ENCODE measurements around the gene MAPRE3.

MAPRE3 gene

GRCh38 chr2:26978061-26978596, 7.7 kb downstream of the MAPRE3 start:
- Histone ChIP-seq H2AFZ (ENCODE audit: low read depth, low read length) (no peak overlapping the region), H3K27me3 (ENCODE audit: insufficient read depth, low read length) (no peaks in the 10 kb centered on the region), H3K4me1 (ENCODE audit: insufficient read depth, low read length) (no peaks in the 10 kb centered on the region), H3K4me3 (ENCODE audit: low read length) (no peak overlapping the region), H3K36me3 (ENCODE audit: insufficient read depth, low read length) (no peaks in the 10 kb centered on the region), H3K9me3 (ENCODE audit: low read length) (no peaks in the 10 kb centered on the region)

- H3K4me3 ChIP-seq (ENCODE audit: low read length) = no peak overlapping the region
- no peak overlapping the region for H2AFZ ChIP-seq (ENCODE audit: low read depth, low read length)
- H3K4me1 ChIP-seq (ENCODE audit: insufficient read depth, low read length) = no peaks in the 10 kb centered on the region
- no peaks in the 10 kb centered on the region for H3K9me3 ChIP-seq (ENCODE audit: low read length)
- H3K36me3 ChIP-seq (ENCODE audit: insufficient read depth, low read length) = no peaks in the 10 kb centered on the region
- H3K27me3 ChIP-seq (ENCODE audit: insufficient read depth, low read length) = no peaks in the 10 kb centered on the region
These were observed 9.3 kb downstream of the MAPRE3 start for GRCh38 chr2:26979741-26980140.

- Histone ChIP-seq H2AFZ (ENCODE audit: low read depth, low read length) (no peak overlapping the region), H3K9me3 (ENCODE audit: low read length) (peaks cover 2% of the 10 kb centered on the region), H3K4me1 (ENCODE audit: insufficient read depth, low read length) (no peaks in the 10 kb centered on the region), H3K4me3 (ENCODE audit: low read length) (no peak overlapping the region), H3K36me3 (ENCODE audit: insufficient read depth, low read length) (no peaks in the 10 kb centered on the region), H3K27me3 (ENCODE audit: insufficient read depth, low read length) (no peaks in the 10 kb centered on the region)
These were observed 10.5 kb downstream of the MAPRE3 start for GRCh38 chr2:26980971-26981370.

GRCh38 chr2:26982102-26982742, 11.8 kb downstream of the MAPRE3 start:
- H3K27me3 ChIP-seq (ENCODE audit: insufficient read depth, low read length) = no peaks in the 10 kb centered on the region
- no peaks in the 10 kb centered on the region for H3K4me1 ChIP-seq (ENCODE audit: insufficient read depth, low read length)
- peaks cover 6% of the 10 kb centered on the region for H3K9me3 ChIP-seq (ENCODE audit: low read length)
- no peaks in the 10 kb centered on the region for H3K36me3 ChIP-seq (ENCODE audit: insufficient read depth, low read length)
- no peak overlapping the region for H3K4me3 ChIP-seq (ENCODE audit: low read length)
- H2AFZ ChIP-seq (ENCODE audit: low read depth, low read length) = no peak overlapping the region

- no peak overlapping the region for H3K4me3 ChIP-seq (ENCODE audit: low read length)
- no peaks in the 10 kb centered on the region for H3K36me3 ChIP-seq (ENCODE audit: insufficient read depth, low read length)
- H3K9me3 ChIP-seq (ENCODE audit: low read length) = peaks cover 6% of the 10 kb centered on the region
- H3K27me3 ChIP-seq (ENCODE audit: insufficient read depth, low read length) = no peaks in the 10 kb centered on the region
- H3K4me1 ChIP-seq (ENCODE audit: insufficient read depth, low read length) = peaks cover 5% of the 10 kb centered on the region
- no peak overlapping the region for H2AFZ ChIP-seq (ENCODE audit: low read depth, low read length)
These were observed 13.3 kb downstream of the MAPRE3 start for GRCh38 chr2:26983746-26984145.

GRCh38 chr2:26985807-26986206, 15.4 kb downstream of the MAPRE3 start:
- H3K9me3 ChIP-seq (ENCODE audit: low read length) = peaks cover 6% of the 10 kb centered on the region
- H3K4me1 ChIP-seq (ENCODE audit: insufficient read depth, low read length) = peaks cover 8% of the 10 kb centered on the region
- no peak overlapping the region for H2AFZ ChIP-seq (ENCODE audit: low read depth, low read length)

GRCh38 chr2:26986576-26986975, 16.1 kb downstream of the MAPRE3 start:
- H3K4me1 ChIP-seq (ENCODE audit: insufficient read depth, low read length) = peaks cover 8% of the 10 kb centered on the region
- H3K36me3 ChIP-seq (ENCODE audit: insufficient read depth, low read length) = no peaks in the 10 kb centered on the region
- H3K4me3 ChIP-seq (ENCODE audit: low read length) = no peak overlapping the region
- no peaks in the 10 kb centered on the region for H3K27me3 ChIP-seq (ENCODE audit: insufficient read depth, low read length)
- peaks cover 6% of the 10 kb centered on the region for H3K9me3 ChIP-seq (ENCODE audit: low read length)
- no peak overlapping the region for H2AFZ ChIP-seq (ENCODE audit: low read depth, low read length)

More at GRCh38 chr2:26985807-26986206, 15.4 kb downstream of the MAPRE3 start:
- H3K36me3 ChIP-seq (ENCODE audit: insufficient read depth, low read length) = no peaks in the 10 kb centered on the region
- H3K4me3 ChIP-seq (ENCODE audit: low read length) = no peak overlapping the region
- no peaks in the 10 kb centered on the region for H3K27me3 ChIP-seq (ENCODE audit: insufficient read depth, low read length)

GRCh38 chr2:26988058-26988860, 17.8 kb downstream of the MAPRE3 start:
- Histone ChIP-seq H3K4me1 (ENCODE audit: insufficient read depth, low read length) (peaks cover 8% of the 10 kb centered on the region), H2AFZ (ENCODE audit: low read depth, low read length) (no peak overlapping the region), H3K36me3 (ENCODE audit: insufficient read depth, low read length) (no peaks in the 10 kb centered on the region), H3K4me3 (ENCODE audit: low read length) (no peak overlapping the region), H3K27me3 (ENCODE audit: insufficient read depth, low read length) (no peaks in the 10 kb centered on the region), H3K9me3 (ENCODE audit: low read length) (peaks cover 6% of the 10 kb centered on the region)

- Histone ChIP-seq H3K4me1 (ENCODE audit: insufficient read depth, low read length) (peaks cover 8% of the 10 kb centered on the region), H2AFZ (ENCODE audit: low read depth, low read length) (no peak overlapping the region), H3K9me3 (ENCODE audit: low read length) (peaks cover 6% of the 10 kb centered on the region), H3K36me3 (ENCODE audit: insufficient read depth, low read length) (no peaks in the 10 kb centered on the region), H3K27me3 (ENCODE audit: insufficient read depth, low read length) (no peaks in the 10 kb centered on the region), H3K4me3 (ENCODE audit: low read length) (no peak overlapping the region)
These were observed 18.7 kb downstream of the MAPRE3 start for GRCh38 chr2:26989156-26989555.

- Histone ChIP-seq H3K4me3 (ENCODE audit: low read length) (no peak overlapping the region), H2AFZ (ENCODE audit: low read depth, low read length) (no peak overlapping the region), H3K9me3 (ENCODE audit: low read length) (no peaks in the 10 kb centered on the region), H3K27me3 (ENCODE audit: insufficient read depth, low read length) (no peaks in the 10 kb centered on the region), H3K36me3 (ENCODE audit: insufficient read depth, low read length) (no peaks in the 10 kb centered on the region), H3K4me1 (ENCODE audit: insufficient read depth, low read length) (peaks cover 8% of the 10 kb centered on the region)
These were observed 21.3 kb downstream of the MAPRE3 start for GRCh38 chr2:26991717-26992116.

- no peak overlapping the region for H2AFZ ChIP-seq (ENCODE audit: low read depth, low read length)
- H3K9me3 ChIP-seq (ENCODE audit: low read length) = no peaks in the 10 kb centered on the region
- H3K36me3 ChIP-seq (ENCODE audit: insufficient read depth, low read length) = no peaks in the 10 kb centered on the region
- no peaks in the 10 kb centered on the region for H3K27me3 ChIP-seq (ENCODE audit: insufficient read depth, low read length)
- no peak overlapping the region for H3K4me3 ChIP-seq (ENCODE audit: low read length)
- peaks cover 3% of the 10 kb centered on the region for H3K4me1 ChIP-seq (ENCODE audit: insufficient read depth, low read length)
These were observed 23.3 kb downstream of the MAPRE3 start for GRCh38 chr2:26993768-26994167.

GRCh38 chr2:26994983-26995382, 24.5 kb downstream of the MAPRE3 start:
- no peaks in the 10 kb centered on the region for H3K36me3 ChIP-seq (ENCODE audit: insufficient read depth, low read length)
- H3K4me1 ChIP-seq (ENCODE audit: insufficient read depth, low read length) = no peaks in the 10 kb centered on the region
- H3K27me3 ChIP-seq (ENCODE audit: insufficient read depth, low read length) = no peaks in the 10 kb centered on the region
- H2AFZ ChIP-seq (ENCODE audit: low read depth, low read length) = no peak overlapping the region
- no peaks in the 10 kb centered on the region for H3K9me3 ChIP-seq (ENCODE audit: low read length)
- H3K4me3 ChIP-seq (ENCODE audit: low read length) = no peak overlapping the region

- Histone ChIP-seq H3K4me3 (ENCODE audit: low read length) (no peak overlapping the region), H3K36me3 (ENCODE audit: insufficient read depth, low read length) (no peaks in the 10 kb centered on the region), H2AFZ (ENCODE audit: low read depth, low read length) (no peak overlapping the region), H3K4me1 (ENCODE audit: insufficient read depth, low read length) (no peaks in the 10 kb centered on the region), H3K9me3 (ENCODE audit: low read length) (no peaks in the 10 kb centered on the region), H3K27me3 (ENCODE audit: insufficient read depth, low read length) (no peaks in the 10 kb centered on the region)
These were observed 27.0 kb downstream of the MAPRE3 start for GRCh38 chr2:26997394-26997793.
